Small intestine (tissue), 7 donors: ENCODE measurements around the gene IGF2BP2. TPM values are rescaled to one million over a fixed set of nuclear protein-coding genes. Genes with fewer than 3 reads are reported as not detected.

ENCODE experiments used
- DNase-seq, 2 donors: peaks; one replicate each; pipeline versions ENCODE4 v3.0.0 to v3.0.0-alpha.2; 2013
- FAIRE-seq: peaks from 2 replicates; lab custom pipeline; 2012; peaks lifted over from hg19 to GRCh38; lab: Jason Lieb, UNC
- H3K27ac ChIP-seq, 3 donors: one replicate each; pipeline ENCODE4 v1.5.1; 2013; ENCODE audit warnings: low read length in 2 of 3, mild to moderate bottlenecking in 2 of 3, control low read depth in 1 of 3, inconsistent platforms in 1 of 3, low read depth in 1 of 3, moderate library complexity in 1 of 3
- H3K27me3 ChIP-seq, 3 donors: one replicate each; pipeline ENCODE4 v1.6.1; 2013; ENCODE audit warnings: low read length in 3 of 3, inconsistent platforms in 1 of 3; ENCODE audit not compliant: control insufficient read depth in 3 of 3, insufficient read depth in 3 of 3
- H3K36me3 ChIP-seq, 3 donors: one replicate each; pipeline ENCODE4 v1.6.1; 2013; ENCODE audit warnings: low read length in 3 of 3, inconsistent platforms in 1 of 3, low read depth in 1 of 3, mild to moderate bottlenecking in 1 of 3, moderate library complexity in 1 of 3; ENCODE audit not compliant: control insufficient read depth in 3 of 3, insufficient read depth in 2 of 3
- H3K4me1 ChIP-seq, 3 donors: one replicate each; pipeline ENCODE4 v1.6.1; 2013; ENCODE audit warnings: low read length in 2 of 3, inconsistent platforms in 1 of 3, low read depth in 1 of 3, mild to moderate bottlenecking in 1 of 3, moderate library complexity in 1 of 3; ENCODE audit not compliant: control insufficient read depth in 3 of 3, insufficient read depth in 2 of 3
- H3K4me3 ChIP-seq, 3 donors: one replicate each; pipeline ENCODE4 v1.5.1; 2013; ENCODE audit warnings: low read length in 3 of 3, control low read depth in 1 of 3, inconsistent platforms in 1 of 3, low read depth in 1 of 3, mild to moderate bottlenecking in 1 of 3, moderate library complexity in 1 of 3
- H3K9me3 ChIP-seq, 2 donors: one replicate each; pipeline ENCODE4 v1.6.1; 2013; ENCODE audit warnings: low read depth in 1 of 2, low read length in 1 of 2; ENCODE audit not compliant: control insufficient read depth in 2 of 2, insufficient read depth in 1 of 2
- WGBS, 3 donors: extraction: QIAGEN DNeasy Blood & Tissue Kit; methylation state at CpG; one replicate each; pipeline ENCODE4 v1.1.7; 2013; 5-methylcytosine and 5-hydroxymethylcytosine counted together
- polyA plus RNA-seq, 4 donors: library from polyadenylated mRNA; stranded (reverse) in 3 of 4; unstranded in 1 of 4; fragments of 200-250 nt in 3 of 4; fragments of 120-200 nt in 1 of 4; gene quantifications; one replicate each; pipeline versions ENCODE4 v1.2.1 to v1.2.3, GENCODE V29; 2013
- donor health status: healthy with polysubstance abuse.
- donor health status: control.
- donor health status: control.
- donor health status: Bipolar disorder and iron deficiency.
- donor health status: healthy.

IGF2BP2 gene
- polyA plus RNA-seq, 4 donors = 12.1 to 93.8 (median 22.9) TPM

DNA sequence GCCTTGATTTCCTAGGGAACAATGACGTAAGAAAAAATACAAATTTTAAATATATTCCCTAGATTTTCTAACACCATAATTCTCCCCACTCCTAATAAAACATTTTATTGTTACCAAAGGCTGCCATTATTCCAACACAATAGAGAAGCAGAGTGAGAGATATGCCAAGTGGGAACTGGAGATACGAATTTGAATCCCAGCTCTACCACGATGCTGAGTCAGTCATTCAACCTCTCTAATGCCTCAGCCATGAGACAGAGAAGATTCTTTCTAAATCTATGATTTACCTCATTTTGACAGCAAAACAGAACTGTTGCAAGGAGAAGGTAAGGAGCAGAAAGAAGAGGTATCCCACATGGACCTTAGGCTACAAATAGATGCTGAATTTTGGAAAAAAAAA lies 112.5 kb downstream of the IGF2BP2 start:
- no peak for DNase-seq
- H3K27ac ChIP-seq = peak overlapping the region in 1 of 3 donors; percentile 74
- H3K4me3 ChIP-seq = no peak overlapping the region
- no peak for FAIRE-seq
- 56 to 71% (median 63%) methylated on average over 3 of the region's 3 CpGs for WGBS, 3 donors
- no peaks in the 10 kb centered on the region for H3K9me3 ChIP-seq
- peaks cover 0 to 8% (median 0%) of the 10 kb centered on the region in 3 donors for H3K36me3 ChIP-seq
- H3K4me1 ChIP-seq = peaks cover 4 to 56% (median 7%) of the 10 kb centered on the region in 3 donors
- H3K27me3 ChIP-seq = no peaks in the 10 kb centered on the region

- FAIRE-seq = no peak
- peaks cover under 1 to 46% (median 4%) of the 10 kb centered on the region in 3 donors for H3K4me1 ChIP-seq
- no peak overlapping the region for H3K27ac ChIP-seq
Observed at GRCh38 chr3:185711255-185711870, 113.5 kb downstream of the IGF2BP2 start.

DNA sequence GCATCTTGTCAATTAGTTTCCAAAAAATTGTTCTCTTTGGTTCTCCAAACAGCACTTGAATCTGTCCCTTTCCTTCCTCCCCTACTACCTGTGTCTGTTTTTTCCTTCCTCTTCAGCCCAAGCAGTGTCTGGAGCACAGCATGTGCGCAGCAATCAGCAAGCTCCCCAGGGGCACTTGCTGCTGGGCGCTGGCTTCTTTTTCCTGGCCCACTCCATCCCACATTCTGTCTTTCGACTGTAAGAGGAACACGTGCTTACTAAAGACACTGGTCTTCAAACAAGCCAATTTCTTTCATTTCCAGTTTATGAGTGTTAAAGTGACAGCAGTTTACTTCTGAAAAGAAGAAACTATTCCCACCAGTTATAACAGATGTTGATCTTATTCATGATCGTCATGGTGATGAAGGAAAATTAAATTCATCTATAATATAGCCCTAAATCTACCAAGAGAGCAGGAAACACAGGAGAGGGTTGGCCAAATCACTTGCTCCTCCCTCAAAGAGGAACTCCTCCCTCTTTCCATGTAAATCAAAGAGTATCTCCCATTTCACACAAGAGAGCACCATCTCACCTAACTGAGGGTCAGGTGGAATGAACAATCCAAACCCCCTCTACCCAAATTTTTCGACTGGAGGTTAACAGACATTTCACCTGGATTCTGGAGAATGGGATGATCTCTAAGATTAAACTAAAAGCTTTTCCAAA lies 115.4 kb downstream of the IGF2BP2 start:
- Histone ChIP-seq H3K4me1 (peaks cover 0 to 33% (median 4%) of the 10 kb centered on the region in 3 donors), H3K4me3 (no peak overlapping the region), H3K27me3 (no peaks in the 10 kb centered on the region), H3K9me3 (no peaks in the 10 kb centered on the region), H3K27ac (no peak overlapping the region), H3K36me3 (peaks cover 0 to 5% (median 0%) of the 10 kb centered on the region in 3 donors)
- 48 to 75% (median 72%) methylated on average over 6 of the region's 6 CpGs for WGBS, 3 donors
- DNase-seq (no peak), FAIRE-seq (no peak)

More at GRCh38 chr3:185711255-185711870, 113.5 kb downstream of the IGF2BP2 start:
- H3K36me3 ChIP-seq = peaks cover 0 to under 1% (median 0%) of the 10 kb centered on the region in 3 donors
- H3K27me3 ChIP-seq = no peaks in the 10 kb centered on the region
- no peaks in the 10 kb centered on the region for H3K9me3 ChIP-seq
- 64 to 73% (median 72%) methylated on average over 8 of the region's 8 CpGs for WGBS, 3 donors
- DNase-seq = no peak
- no peak overlapping the region for H3K4me3 ChIP-seq

GRCh38 chr3:185708392-185708791 lies 116.5 kb downstream of the IGF2BP2 start:
- FAIRE-seq = no peak
- Histone ChIP-seq H3K36me3 (peaks cover 0 to 5% (median 0%) of the 10 kb centered on the region in 3 donors), H3K9me3 (no peaks in the 10 kb centered on the region), H3K27ac (no peak overlapping the region), H3K4me1 (peaks cover 2 to 31% (median 4%) of the 10 kb centered on the region in 3 donors), H3K27me3 (no peaks in the 10 kb centered on the region), H3K4me3 (no peak overlapping the region)
- DNase-seq = peak in 1 of 2 donors; percentile 36
- 91 to 93% (median 92%) methylated on average over 5 of the region's 5 CpGs for WGBS, 3 donors

- no peak for FAIRE-seq
- H3K4me1 ChIP-seq = peaks cover 5 to 31% (median 7%) of the 10 kb centered on the region in 3 donors
Observed at GRCh38 chr3:185705498-185705897, 119.3 kb downstream of the IGF2BP2 start.

DNA sequence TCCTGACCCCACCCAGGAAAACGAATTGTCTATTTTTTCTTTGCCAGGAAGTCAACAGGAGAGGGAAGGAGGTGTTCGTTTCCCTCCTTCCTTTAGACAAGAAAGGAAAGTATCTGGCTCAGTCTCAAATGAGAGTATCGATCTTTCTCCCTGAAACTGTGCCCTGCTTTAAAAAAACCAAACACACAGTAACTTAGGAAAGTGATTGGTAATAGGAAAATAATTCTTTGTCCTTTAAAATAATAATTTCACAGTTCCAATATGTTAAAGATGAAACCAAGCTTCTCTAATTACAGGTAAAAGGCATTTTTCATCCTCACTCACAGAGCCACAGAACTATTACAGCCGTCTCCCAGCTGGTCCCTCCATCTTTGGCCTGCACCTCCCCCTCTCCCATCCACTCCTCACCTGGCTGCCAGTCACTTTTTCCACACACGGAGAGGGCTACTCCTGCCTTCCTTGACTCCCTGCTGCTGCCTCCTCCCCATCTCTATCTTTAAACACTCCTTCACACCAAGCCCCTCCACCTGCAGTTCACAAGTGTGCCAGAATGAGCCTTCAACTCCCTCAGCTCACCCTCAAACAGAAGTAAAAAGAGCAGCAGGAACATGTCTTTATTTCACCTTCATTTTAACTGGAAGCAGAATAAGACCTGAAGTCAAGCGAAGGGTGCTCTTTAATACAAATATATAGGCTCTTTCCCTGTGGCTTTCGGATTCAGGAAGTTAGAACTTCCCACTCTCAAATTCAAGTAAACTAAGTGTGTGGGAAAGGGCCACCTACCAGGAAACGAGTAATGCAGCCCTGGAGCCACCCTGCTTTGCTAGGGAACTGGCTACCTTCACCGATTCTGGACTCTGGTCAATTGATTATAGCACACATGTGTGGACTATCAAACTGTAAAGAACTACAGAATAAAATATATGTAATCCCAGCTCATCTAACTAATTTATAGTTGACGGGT lies 122.3 kb downstream of the IGF2BP2 start:
- H3K4me3 ChIP-seq = no peak overlapping the region
- peak overlapping the region; percentile 58 to 85 (median 78) for H3K27ac ChIP-seq
- peak; percentile 44 to 77 for DNase-seq
- H3K9me3 ChIP-seq = no peaks in the 10 kb centered on the region
- H3K36me3 ChIP-seq = peaks cover 0 to 8% (median 0%) of the 10 kb centered on the region in 3 donors
- no peak for FAIRE-seq
- WGBS, 3 donors = 11 to 30% (median 18%) methylated on average over 10 of the region's 10 CpGs
- H3K4me1 ChIP-seq = peaks cover 4 to 19% (median 5%) of the 10 kb centered on the region in 3 donors
- H3K27me3 ChIP-seq = no peaks in the 10 kb centered on the region

More at GRCh38 chr3:185705498-185705897, 119.3 kb downstream of the IGF2BP2 start:
- Histone ChIP-seq H3K9me3 (no peaks in the 10 kb centered on the region), H3K36me3 (peaks cover 0 to 5% (median 0%) of the 10 kb centered on the region in 3 donors), H3K4me3 (no peak overlapping the region), H3K27ac (no peak overlapping the region), H3K27me3 (no peaks in the 10 kb centered on the region)
- DNase-seq = no peak

GRCh38 chr3:185701611-185702261 lies 123.1 kb downstream of the IGF2BP2 start:
- WGBS, 3 donors = 13 to 43% (median 29%) methylated on average over 10 of the region's 10 CpGs
- Histone ChIP-seq H3K4me3 (no peak overlapping the region), H3K9me3 (no peaks in the 10 kb centered on the region), H3K4me1 (peaks cover 4 to 19% (median 5%) of the 10 kb centered on the region in 3 donors), H3K27ac (peak overlapping the region in 2 of 3 donors; percentile 58 to 66), H3K36me3 (peaks cover 0 to 12% (median 0%) of the 10 kb centered on the region in 3 donors), H3K27me3 (no peaks in the 10 kb centered on the region)
- DNase-seq = peak; percentile 24 to 43
- FAIRE-seq = no peak
